ENCODE data around the gene TRPC4AP.

The TRPC4AP gene

GRCh38 chr20:35049776-35050352, 42.7 kb downstream of the TRPC4AP start:
- Histone ChIP-seq H3K9me2 (replicated peaks; ENCODE audit: insufficient read depth, low read length) (no peaks in the 10 kb centered on the region), H3K9me3 (ENCODE audit: insufficient read depth, low read length) (no peaks in the 10 kb centered on the region), H3F3A (ENCODE audit: insufficient read depth) (no peaks in the 10 kb centered on the region), H3K9ac (ENCODE audit: low read length) (no peak overlapping the region), H3K4me2 (ENCODE audit: low read depth, low read length, poor library complexity, severe bottlenecking) (no peak overlapping the region), H3K79me2 (ENCODE audit: insufficient read depth, low read length) (no peaks in the 10 kb centered on the region), H3K4me3 (ENCODE audit: insufficient read depth, low read length, poor library complexity, severe bottlenecking) (no peak overlapping the region), H3K27ac (ENCODE audit: low read depth, low read length) (no peak overlapping the region), H3K27me3 (ENCODE audit: low read length) (no peaks in the 10 kb centered on the region), H2AFZ (ENCODE audit: low read depth, low read length, severe bottlenecking) (no peak overlapping the region), H4K20me1 (ENCODE audit: low read depth, low read length) (no peaks in the 10 kb centered on the region), H3K36me3 (ENCODE audit: low read length) (peaks cover 17% of the 10 kb centered on the region; the same call in 1 of the 2 replicates)
- TF ChIP-seq EZH2phosphoT487 (conservative IDR thresholded peaks at IDR 0.05; ENCODE audit: low read length) (no peak), CTCF (IDR thresholded peaks at IDR 0.05; ENCODE audit: insufficient read depth, low read length, poor library complexity, severe bottlenecking) (no peak)

GRCh38 chr20:35048739-35049138, 43.9 kb downstream of the TRPC4AP start:
- H3K9ac ChIP-seq (ENCODE audit: low read length): no peak overlapping the region
- peaks cover 18% of the 10 kb centered on the region; the same call in 1 of the 2 replicates for H3K36me3 ChIP-seq (ENCODE audit: low read length)
- H3K79me2 ChIP-seq (ENCODE audit: insufficient read depth, low read length): no peaks in the 10 kb centered on the region

GRCh38 chr20:35042268-35042667, 50.3 kb downstream of the TRPC4AP start:
- no peak overlapping the region for H2AFZ ChIP-seq (ENCODE audit: low read depth, low read length, severe bottlenecking)

More at GRCh38 chr20:35048739-35049138, 43.9 kb downstream of the TRPC4AP start:
- Histone ChIP-seq H3K9me2 (replicated peaks; ENCODE audit: insufficient read depth, low read length) (no peaks in the 10 kb centered on the region), H2AFZ (ENCODE audit: low read depth, low read length, severe bottlenecking) (no peak overlapping the region), H3K9me3 (ENCODE audit: insufficient read depth, low read length) (no peaks in the 10 kb centered on the region), H4K20me1 (ENCODE audit: low read depth, low read length) (no peaks in the 10 kb centered on the region), H3K27me3 (ENCODE audit: low read length) (no peaks in the 10 kb centered on the region), H3K4me2 (ENCODE audit: low read depth, low read length, poor library complexity, severe bottlenecking) (no peak overlapping the region), H3K27ac (ENCODE audit: low read depth, low read length) (no peak overlapping the region), H3F3A (ENCODE audit: insufficient read depth) (no peaks in the 10 kb centered on the region), H3K4me3 (ENCODE audit: insufficient read depth, low read length, poor library complexity, severe bottlenecking) (no peak overlapping the region)
- TF ChIP-seq CTCF (IDR thresholded peaks at IDR 0.05; ENCODE audit: insufficient read depth, low read length, poor library complexity, severe bottlenecking): no peak
- no peak for TF ChIP-seq EZH2phosphoT487 (conservative IDR thresholded peaks at IDR 0.05; ENCODE audit: low read length)

More at GRCh38 chr20:35042268-35042667, 50.3 kb downstream of the TRPC4AP start:
- H3K27ac ChIP-seq (ENCODE audit: low read depth, low read length): no peak overlapping the region
- H3K4me3 ChIP-seq (ENCODE audit: insufficient read depth, low read length, poor library complexity, severe bottlenecking): no peak overlapping the region
- no peaks in the 10 kb centered on the region for H3K9me2 ChIP-seq (replicated peaks; ENCODE audit: insufficient read depth, low read length)
- H3K9ac ChIP-seq (ENCODE audit: low read length): no peak overlapping the region
- 0 out of 2 replicates have a peak, but pooled peaks cover 3% of the 10 kb centered on the region for H3K36me3 ChIP-seq (ENCODE audit: low read length)
- no peak for TF ChIP-seq EZH2phosphoT487 (conservative IDR thresholded peaks at IDR 0.05; ENCODE audit: low read length)
- TF ChIP-seq CTCF (IDR thresholded peaks at IDR 0.05; ENCODE audit: insufficient read depth, low read length, poor library complexity, severe bottlenecking): no peak
- no peaks in the 10 kb centered on the region for H3K27me3 ChIP-seq (ENCODE audit: low read length)
- no peaks in the 10 kb centered on the region for H3K9me3 ChIP-seq (ENCODE audit: insufficient read depth, low read length)
- no peaks in the 10 kb centered on the region for H4K20me1 ChIP-seq (ENCODE audit: low read depth, low read length)
- no peaks in the 10 kb centered on the region for H3F3A ChIP-seq (ENCODE audit: insufficient read depth)
- no peaks in the 10 kb centered on the region for H3K79me2 ChIP-seq (ENCODE audit: insufficient read depth, low read length)
- H3K4me2 ChIP-seq (ENCODE audit: low read depth, low read length, poor library complexity, severe bottlenecking): no peak overlapping the region

Data from SU-DHL-6 (cell line).